ENCODE results near the gene DIAPH3. TPM values are rescaled to one million over a fixed set of nuclear protein-coding genes. Genes with fewer than 3 reads are reported as not detected.
A peak's percentile ranks its signal among the peaks of the same experiment; 100 is the strongest.

Gene DIAPH3
- total and polyA plus RNA-seq, 2 experiments from 2014 or later = 2.9 to 5.2 TPM

DNA sequence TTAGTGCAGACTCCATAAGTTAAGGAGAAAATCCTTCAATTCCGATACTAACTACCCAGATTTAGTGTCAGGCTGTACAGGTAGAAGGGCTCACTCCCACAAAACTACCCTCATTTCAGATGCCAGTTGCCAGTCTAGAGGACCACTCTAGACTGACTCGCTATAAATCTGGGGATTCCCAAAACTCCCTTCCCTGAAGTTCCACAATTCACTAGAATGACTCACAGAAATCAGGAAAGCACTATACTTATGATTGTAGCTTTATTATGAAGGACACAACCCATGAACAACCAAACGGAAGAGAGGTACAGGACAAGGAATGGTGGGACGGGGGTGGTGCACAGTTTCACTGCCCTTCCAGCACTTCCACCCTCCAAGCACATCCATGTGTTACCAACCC is 321.2 kb downstream of the DIAPH3 start:
- H3K27me3 ChIP-seq = no peaks in the 10 kb centered on the region

DNA sequence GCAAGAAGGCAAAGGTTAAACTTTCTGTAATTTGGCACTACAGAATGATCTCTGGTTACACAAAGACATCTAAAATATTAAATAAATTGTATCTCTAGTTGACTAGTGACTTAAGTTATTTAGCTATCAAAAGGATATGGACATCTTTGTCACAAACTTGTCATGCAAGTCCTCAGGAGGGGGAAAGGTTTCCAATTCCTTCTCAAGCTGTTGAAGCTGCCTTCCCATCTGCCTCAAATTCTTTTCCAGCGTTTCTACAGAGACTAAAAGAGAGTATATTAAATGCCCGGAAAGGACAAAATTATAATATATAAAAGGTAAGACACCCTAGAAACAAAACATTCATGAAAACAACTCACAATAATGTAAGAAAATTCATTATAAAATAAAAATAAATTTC is 324.5 kb downstream of the DIAPH3 start:
- H3K4me1 ChIP-seq (ENCODE audit: low read depth) = no peaks in the 10 kb centered on the region
- H3K36me3 ChIP-seq = no peaks in the 10 kb centered on the region
- H3K27me3 ChIP-seq = no peaks in the 10 kb centered on the region
- TF ChIP-seq, protein P1, sequence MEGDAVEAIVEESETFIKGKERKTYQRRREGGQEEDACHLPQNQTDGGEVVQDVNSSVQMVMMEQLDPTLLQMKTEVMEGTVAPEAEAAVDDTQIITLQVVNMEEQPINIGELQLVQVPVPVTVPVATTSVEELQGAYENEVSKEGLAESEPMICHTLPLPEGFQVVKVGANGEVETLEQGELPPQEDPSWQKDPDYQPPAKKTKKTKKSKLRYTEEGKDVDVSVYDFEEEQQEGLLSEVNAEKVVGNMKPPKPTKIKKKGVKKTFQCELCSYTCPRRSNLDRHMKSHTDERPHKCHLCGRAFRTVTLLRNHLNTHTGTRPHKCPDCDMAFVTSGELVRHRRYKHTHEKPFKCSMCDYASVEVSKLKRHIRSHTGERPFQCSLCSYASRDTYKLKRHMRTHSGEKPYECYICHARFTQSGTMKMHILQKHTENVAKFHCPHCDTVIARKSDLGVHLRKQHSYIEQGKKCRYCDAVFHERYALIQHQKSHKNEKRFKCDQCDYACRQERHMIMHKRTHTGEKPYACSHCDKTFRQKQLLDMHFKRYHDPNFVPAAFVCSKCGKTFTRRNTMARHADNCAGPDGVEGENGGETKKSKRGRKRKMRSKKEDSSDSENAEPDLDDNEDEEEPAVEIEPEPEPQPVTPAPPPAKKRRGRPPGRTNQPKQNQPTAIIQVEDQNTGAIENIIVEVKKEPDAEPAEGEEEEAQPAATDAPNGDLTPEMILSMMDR (IDR thresholded peaks at IDR 0.05; ENCODE audit: low read depth, low read length) = no peak
- H3K27ac ChIP-seq = no peak overlapping the region
- no peak overlapping the region for H3K4me3 ChIP-seq
- H3K9me3 ChIP-seq (ENCODE audit: low read depth) = no peaks in the 10 kb centered on the region
- no peak for DNase-seq (ENCODE audit: low read depth in 1 of 2, low spot score in 1 of 2)

More for the DNA sequence above, 321.2 kb downstream of the DIAPH3 start:
- Histone ChIP-seq H3K27ac (no peak overlapping the region), H3K4me1 (ENCODE audit: low read depth) (no peaks in the 10 kb centered on the region), H3K4me3 (no peak overlapping the region), H3K9me3 (ENCODE audit: low read depth) (no peaks in the 10 kb centered on the region), H3K36me3 (no peaks in the 10 kb centered on the region)
- TF ChIP-seq, protein P1 (IDR thresholded peaks at IDR 0.05; ENCODE audit: low read depth, low read length) = no peak
- DNase-seq (ENCODE audit: low read depth in 1 of 2, low spot score in 1 of 2) = no peak

DNA sequence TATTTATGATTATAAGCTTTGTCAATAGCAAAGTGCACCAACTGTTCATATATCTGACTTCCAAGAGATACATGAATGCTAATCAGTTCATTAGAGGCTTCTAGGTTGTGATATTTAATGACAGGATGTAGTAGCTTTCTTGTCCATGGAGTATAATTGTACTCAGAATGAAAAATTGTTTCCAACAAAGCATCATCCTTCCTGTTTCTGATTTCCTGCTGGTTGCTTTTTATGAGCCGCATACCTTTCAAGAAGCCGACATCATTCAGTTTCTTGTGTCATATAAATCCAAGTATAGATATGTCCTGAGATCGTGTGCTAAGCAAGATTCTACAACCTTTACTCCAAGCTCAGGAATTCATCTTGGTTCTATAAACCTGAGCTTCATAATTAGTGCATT is 326.6 kb downstream of the DIAPH3 start:
- no peaks in the 10 kb centered on the region for H3K36me3 ChIP-seq
- no peaks in the 10 kb centered on the region for H3K9me3 ChIP-seq (ENCODE audit: low read depth)
- H3K4me1 ChIP-seq (ENCODE audit: low read depth) = no peaks in the 10 kb centered on the region
- H3K27ac ChIP-seq = no peak overlapping the region
- no peak overlapping the region for H3K4me3 ChIP-seq
- no peaks in the 10 kb centered on the region for H3K27me3 ChIP-seq
- no peak for DNase-seq (ENCODE audit: low read depth in 1 of 2, low spot score in 1 of 2)
- TF ChIP-seq, protein P1 (IDR thresholded peaks at IDR 0.05; ENCODE audit: low read depth, low read length) = no peak

DNA sequence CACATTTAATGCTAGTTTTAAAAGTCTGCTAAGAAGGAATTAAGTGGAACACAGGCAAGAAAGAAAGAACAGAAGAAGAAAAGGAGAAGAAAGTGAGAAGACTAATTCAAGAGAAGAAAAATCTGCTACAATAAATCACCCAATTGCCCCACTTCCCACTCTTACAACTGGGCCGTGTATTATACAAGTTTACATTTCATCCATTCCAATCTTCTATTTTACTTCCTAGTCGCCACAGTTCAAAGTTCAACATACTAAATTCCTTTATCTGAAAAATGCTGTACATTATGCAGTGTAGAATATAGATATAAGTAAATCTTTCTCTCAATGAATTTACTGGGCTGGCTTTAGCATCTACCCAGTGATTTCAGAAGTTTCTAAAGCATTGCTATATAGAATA is 328.2 kb downstream of the DIAPH3 start:
- no peaks in the 10 kb centered on the region for H3K36me3 ChIP-seq
- no peaks in the 10 kb centered on the region for H3K4me1 ChIP-seq (ENCODE audit: low read depth)
- H3K27ac ChIP-seq = no peak overlapping the region
- no peaks in the 10 kb centered on the region for H3K9me3 ChIP-seq (ENCODE audit: low read depth)
- DNase-seq (ENCODE audit: low read depth in 1 of 2, low spot score in 1 of 2) = no peak
- no peaks in the 10 kb centered on the region for H3K27me3 ChIP-seq
- H3K4me3 ChIP-seq = no peak overlapping the region
- TF ChIP-seq, protein P1 (IDR thresholded peaks at IDR 0.05; ENCODE audit: low read depth, low read length) = no peak

DNA sequence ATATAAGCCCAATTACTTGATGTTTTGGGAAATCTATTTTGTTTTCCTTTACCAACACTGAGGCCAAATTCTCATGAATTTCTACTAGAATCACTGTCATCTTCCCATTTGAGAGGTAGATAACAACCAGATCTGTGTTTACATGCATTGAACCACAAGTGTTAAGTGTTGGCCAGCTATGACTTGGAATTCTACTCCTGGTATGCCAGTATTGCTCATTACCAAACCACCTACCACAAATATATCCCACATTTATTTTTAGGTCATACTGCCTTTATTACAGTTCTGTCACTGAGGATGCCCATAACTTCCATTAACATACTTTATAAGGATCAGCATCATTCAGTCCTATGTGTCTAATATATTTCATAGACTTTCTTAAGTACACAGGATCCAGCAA is 328.9 kb downstream of the DIAPH3 start:
- Histone ChIP-seq H3K27ac (no peak overlapping the region), H3K9me3 (ENCODE audit: low read depth) (no peaks in the 10 kb centered on the region), H3K27me3 (no peaks in the 10 kb centered on the region), H3K4me1 (ENCODE audit: low read depth) (no peaks in the 10 kb centered on the region), H3K36me3 (no peaks in the 10 kb centered on the region), H3K4me3 (no peak overlapping the region)
- TF ChIP-seq, protein P1 (IDR thresholded peaks at IDR 0.05; ENCODE audit: low read depth, low read length) = no peak
- DNase-seq (ENCODE audit: low read depth in 1 of 2, low spot score in 1 of 2) = peak in 1 of 2 donors; percentile 17

DNA sequence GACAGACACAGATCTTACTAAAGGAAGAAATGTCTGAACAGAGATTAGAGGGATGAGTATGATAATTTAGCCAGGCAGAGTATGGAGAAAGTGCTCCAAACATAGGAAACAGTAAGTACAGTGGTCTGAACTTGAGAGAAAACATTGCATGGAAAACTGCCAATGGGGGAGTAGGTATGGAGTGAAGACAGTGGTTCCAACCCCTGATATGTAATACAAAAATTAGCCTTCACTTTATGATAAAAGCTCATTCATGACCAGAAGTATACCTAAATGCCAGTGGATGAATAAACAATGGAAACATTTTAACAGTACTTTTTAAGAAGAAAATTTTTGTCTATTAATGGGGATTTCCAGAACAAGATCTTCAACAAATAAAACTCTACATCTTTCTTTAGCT is 334.0 kb downstream of the DIAPH3 start:
- Histone ChIP-seq H3K36me3 (no peaks in the 10 kb centered on the region), H3K4me3 (no peak overlapping the region), H3K9me3 (ENCODE audit: low read depth) (no peaks in the 10 kb centered on the region), H3K4me1 (ENCODE audit: low read depth) (no peaks in the 10 kb centered on the region), H3K27me3 (no peaks in the 10 kb centered on the region), H3K27ac (no peak overlapping the region)
- no peak for DNase-seq (ENCODE audit: low read depth in 1 of 2, low spot score in 1 of 2)
- TF ChIP-seq, protein P1 (IDR thresholded peaks at IDR 0.05; ENCODE audit: low read depth, low read length) = no peak

All from cardiac muscle cell (in vitro differentiated cells and primary cell).